MM.1S (cell line): ENCODE results near the gene RGS19.

Experiments used
- DNase-seq: peaks from one replicate; pipeline ENCODE4 v3.0.0-alpha.2; 2015
- H2AFZ ChIP-seq: fragments of 300-600 bp; sonication (generic); 2 replicates; pipeline ENCODE4 v1.6.0; 2016; ENCODE audit warnings: antibody characterized with exemption, low read length
- H3F3A ChIP-seq: fragments of 300-600 bp; sonication (generic); 2 replicates; pipeline ENCODE4 v1.6.1; 2016; ENCODE audit warnings: mild to moderate bottlenecking, antibody characterized with exemption, low read length, moderate library complexity, mixed read lengths; ENCODE audit not compliant: insufficient read depth
- H3K27ac ChIP-seq: fragments of 300-600 bp; sonication (generic); 2 replicates; pipeline ENCODE4 v1.5.1; 2016; ENCODE audit warnings: mild to moderate bottlenecking, low read length
- H3K27me3 ChIP-seq: fragments of 300-600 bp; sonication (generic); replicated peaks from 2 replicates; pipeline ENCODE4 v1.6.0; 2016; ENCODE audit warnings: low read length; ENCODE audit not compliant: insufficient read depth
- H3K36me3 ChIP-seq: fragments of 300-600 bp; sonication (generic); replicated peaks from 2 replicates; pipeline ENCODE4 v1.6.1; 2016; ENCODE audit warnings: mild to moderate bottlenecking, low read length, mixed read lengths; ENCODE audit not compliant: insufficient read depth
- H3K4me1 ChIP-seq: fragments of 300-600 bp; sonication (generic); 2 replicates; pipeline ENCODE4 v1.6.1; 2016; ENCODE audit warnings: low read length, mixed read lengths
- H3K4me2 ChIP-seq: fragments of 300-600 bp; sonication (generic); 2 replicates; pipeline ENCODE4 v1.6.0; 2016; ENCODE audit warnings: low read depth, low read length
- H3K4me3 ChIP-seq: fragments of 300-600 bp; sonication (generic); 2 replicates; pipeline ENCODE4 v1.5.1; 2016; ENCODE audit warnings: low read length, mixed read lengths
- H3K79me2 ChIP-seq: fragments of 300-600 bp; sonication (generic); 2 replicates; pipeline ENCODE4 v1.6.1; 2016; ENCODE audit warnings: mixed run types, low read length, mixed read lengths
- H3K9ac ChIP-seq: fragments of 300-600 bp; sonication (generic); 2 replicates; pipeline ENCODE4 v1.6.1; 2016; ENCODE audit warnings: low read length, mixed read lengths
- H3K9me2 ChIP-seq: fragments of 300-600 bp; sonication (generic); replicated peaks from 2 replicates; pipeline ENCODE4 v1.6.1; 2016; ENCODE audit warnings: mild to moderate bottlenecking, low read length, mixed read lengths; ENCODE audit not compliant: insufficient read depth
- H3K9me3 ChIP-seq: fragments of 300-600 bp; sonication (generic); replicated peaks from 2 replicates; pipeline ENCODE4 v1.6.1; 2016; ENCODE audit warnings: mild to moderate bottlenecking, low read length, mixed read lengths; ENCODE audit not compliant: insufficient read depth
- H4K20me1 ChIP-seq: fragments of 300-600 bp; sonication (generic); 2 replicates; pipeline ENCODE4 v1.6.1; 2016; ENCODE audit warnings: mild to moderate bottlenecking, low read length, moderate library complexity, mixed read lengths; ENCODE audit not compliant: insufficient read depth
- CTCF ChIP-seq: fragments of 300-600 bp; sonication (generic); IDR thresholded peaks from 2 replicates; pipeline ENCODE4 v1.5.1; 2016; ENCODE audit warnings: antibody characterized with exemption, low read length, mixed read lengths
- EZH2 ChIP-seq: fragments of 300-600 bp; sonication (generic); optimal IDR thresholded peaks from 2 replicates; pipeline ENCODE3; 2017; ENCODE audit warnings: low read depth, mild to moderate bottlenecking, antibody characterized with exemption, low read length, mixed read lengths
- EZH2phosphoT487 ChIP-seq: fragments of 300-600 bp; sonication (generic); IDR thresholded peaks from 2 replicates; pipeline ENCODE4 v1.6.1; 2018; ENCODE audit warnings: antibody characterized with exemption, low read length

Gene RGS19

GRCh38 chr20:64064145-64064698, 15.1 kb downstream of the RGS19 start:
- Histone ChIP-seq H3F3A (peaks cover 11% of the 10 kb centered on the region), H3K4me1 (peaks cover 38% of the 10 kb centered on the region), H3K9me3 (no peaks in the 10 kb centered on the region), H4K20me1 (no peaks in the 10 kb centered on the region), H3K79me2 (no peaks in the 10 kb centered on the region), H3K27me3 (peaks cover 13% of the 10 kb centered on the region), H3K27ac (no peak overlapping the region), H3K36me3 (no peaks in the 10 kb centered on the region), H3K4me3 (peak overlapping the region; percentile 75; the same call in 1 of the 2 replicates), H3K9ac (no peak overlapping the region), H3K9me2 (no peaks in the 10 kb centered on the region), H2AFZ (no peak overlapping the region), H3K4me2 (peak overlapping the region; percentile 86)
- TF ChIP-seq CTCF (no peak), EZH2 (no peak), EZH2phosphoT487 (no peak)
- DNase-seq, result no peak

GRCh38 chr20:64063389-64064144, 15.8 kb downstream of the RGS19 start:
- Histone ChIP-seq H3F3A (peaks cover 11% of the 10 kb centered on the region), H3K27ac (no peak overlapping the region), H3K9me3 (no peaks in the 10 kb centered on the region), H3K9ac (peak overlapping the region; percentile 65; the same call in 1 of the 2 replicates), H3K4me3 (peak overlapping the region; percentile 75), H3K9me2 (no peaks in the 10 kb centered on the region), H3K4me1 (peaks cover 38% of the 10 kb centered on the region), H3K79me2 (no peaks in the 10 kb centered on the region), H2AFZ (peak overlapping the region; percentile 66), H3K4me2 (peak overlapping the region; percentile 86), H3K36me3 (no peaks in the 10 kb centered on the region), H3K27me3 (peaks cover 14% of the 10 kb centered on the region), H4K20me1 (no peaks in the 10 kb centered on the region)
- no peak for DNase-seq
- TF ChIP-seq CTCF, result no peak
- no peak for TF ChIP-seq EZH2
- no peak for TF ChIP-seq EZH2phosphoT487

GRCh38 chr20:64062596-64063388, 16.5 kb downstream of the RGS19 start, which contains the start of gene TCEA2:
Gene TCEA2, plus strand, starts transcription at chr20:64063198. Its CDS starts 115 bp downstream, at chr20:64063313.
- H3K4me2 ChIP-seq, result peak within 1 kb of the TSS; percentile 96
- peaks cover 14% of the 10 kb centered on the region for H3K27me3 ChIP-seq
- H3K27ac ChIP-seq, result no peak within 1 kb of the TSS
- H3K36me3 ChIP-seq, result no peaks in the 10 kb centered on the region
- H3K9ac ChIP-seq, result peak within 1 kb of the TSS; percentile 77; the same call in 1 of the 2 replicates
- peaks cover 11% of the 10 kb centered on the region for H3F3A ChIP-seq
- peaks cover 38% of the 10 kb centered on the region for H3K4me1 ChIP-seq
- peak; percentile 97 for DNase-seq
- no peaks in the 10 kb centered on the region for H3K9me3 ChIP-seq
- TF ChIP-seq EZH2, result no peak
- TF ChIP-seq CTCF, result no peak
- no peaks in the 10 kb centered on the region for H4K20me1 ChIP-seq
- no peaks in the 10 kb centered on the region for H3K9me2 ChIP-seq
- no peaks in the 10 kb centered on the region for H3K79me2 ChIP-seq
- H3K4me3 ChIP-seq, result peak within 1 kb of the TSS; percentile 75
- peak within 1 kb of the TSS; percentile 97 for H2AFZ ChIP-seq
